Activated CD4-positive, alpha-beta T cell treated with anti-CD3 and anti-CD28 coated beads for 48 hours (primary cell): ENCODE measurements around the gene MIA3.
A peak's percentile ranks its signal among the peaks of the same experiment; 100 is the strongest.
"Not testable (repeated sequence)": the region's sequence is repeated elsewhere in the genome, so short reads cannot be mapped to it uniquely, and the experiment has no call there.

Experiments
- DNase-seq: peaks from one replicate; pipeline ENCODE4 v3.0.0-alpha.2; 2020

MIA3 gene

DNA sequence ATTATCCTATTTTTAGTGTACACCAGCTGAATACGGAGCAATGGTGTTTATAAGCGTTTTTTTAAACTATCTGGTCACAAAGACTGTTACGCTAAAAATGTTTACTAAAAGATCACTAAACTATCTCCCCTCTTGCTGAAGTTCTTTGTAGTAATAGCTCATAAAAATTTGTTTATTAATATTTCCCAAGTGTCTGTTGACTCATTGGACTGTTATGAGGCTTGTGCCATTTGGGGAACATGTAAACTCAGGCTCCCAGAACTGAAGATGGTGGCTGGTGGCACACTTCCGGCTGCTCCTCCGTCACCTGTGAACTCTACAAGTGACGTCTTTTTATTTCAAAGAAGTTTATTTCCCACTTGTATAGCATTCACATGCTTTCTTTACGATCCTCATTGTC, 48.1 kb downstream of the MIA3 start:
- DNase-seq = no peak

DNA sequence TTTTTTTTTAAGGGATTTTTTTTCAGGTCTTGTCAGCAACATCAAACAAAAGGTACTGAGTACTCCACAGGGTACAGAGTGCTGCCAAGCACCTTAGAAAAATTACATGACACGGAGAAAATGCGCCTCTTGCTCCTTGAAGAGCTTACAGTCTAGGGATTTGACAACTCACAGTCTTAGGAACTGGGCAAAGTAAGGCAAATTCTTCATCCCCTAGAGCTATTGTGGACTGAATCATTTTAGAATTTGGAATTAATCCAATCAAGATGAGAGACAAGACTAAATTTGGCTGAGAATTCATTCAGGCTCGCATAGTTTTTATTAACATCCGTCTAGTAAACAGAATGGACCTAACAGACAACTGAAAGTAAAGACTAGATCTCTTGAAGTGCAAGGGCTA, 50.3 kb downstream of the MIA3 start:
- not testable (repeated sequence) for DNase-seq

DNA sequence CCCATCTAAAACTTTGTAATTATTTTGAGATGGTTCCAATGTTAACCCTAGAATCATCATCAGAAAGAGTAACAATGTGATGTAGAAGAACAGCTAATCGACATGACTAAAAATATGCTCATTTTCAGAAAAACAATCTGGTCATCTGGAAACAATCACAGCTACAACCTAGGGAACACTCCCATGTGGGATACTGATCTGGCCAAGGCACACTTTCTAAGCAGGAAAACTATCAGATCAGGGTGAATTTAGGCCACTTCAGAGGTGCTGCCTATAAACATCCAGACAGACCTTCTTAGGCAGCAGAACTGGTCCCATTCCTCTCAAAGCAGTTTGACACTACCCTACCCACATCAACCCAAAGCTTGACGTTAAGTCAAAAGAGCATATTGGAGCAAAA, 51.2 kb downstream of the MIA3 start:
- DNase-seq = not testable (repeated sequence)

- no peak for DNase-seq
Measured at GRCh38 chr1:222670110-222670509, 52.2 kb downstream of the MIA3 start.

- no peak for DNase-seq
Measured at GRCh38 chr1:222680080-222680479, 62.2 kb downstream of the MIA3 start.

- DNase-seq = no peak
Measured at GRCh38 chr1:222691016-222691415, 73.1 kb downstream of the MIA3 start.

GRCh38 chr1:222694927-222695326, 77.0 kb downstream of the MIA3 start:
- DNase-seq = no peak

DNA sequence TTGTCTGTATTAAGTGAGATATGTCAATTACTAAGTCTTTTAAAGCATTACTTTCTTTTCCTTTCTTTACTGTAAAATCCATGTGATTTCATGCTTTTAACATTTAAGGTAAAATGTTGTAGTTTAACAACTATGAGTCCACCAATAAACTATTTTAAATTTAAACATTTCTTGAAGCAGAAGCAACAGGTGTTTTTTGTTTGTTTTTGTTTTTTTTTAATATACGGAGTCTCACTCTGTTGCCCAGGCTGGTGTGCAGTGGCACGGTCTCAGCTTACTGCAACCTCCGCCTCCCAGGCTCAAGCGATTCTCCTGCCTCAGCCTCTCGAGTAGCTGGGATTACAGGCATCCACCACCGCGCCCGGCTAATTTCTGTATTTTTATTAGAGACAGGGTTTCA, 78.8 kb downstream of the MIA3 start:
- no peak for DNase-seq

DNA sequence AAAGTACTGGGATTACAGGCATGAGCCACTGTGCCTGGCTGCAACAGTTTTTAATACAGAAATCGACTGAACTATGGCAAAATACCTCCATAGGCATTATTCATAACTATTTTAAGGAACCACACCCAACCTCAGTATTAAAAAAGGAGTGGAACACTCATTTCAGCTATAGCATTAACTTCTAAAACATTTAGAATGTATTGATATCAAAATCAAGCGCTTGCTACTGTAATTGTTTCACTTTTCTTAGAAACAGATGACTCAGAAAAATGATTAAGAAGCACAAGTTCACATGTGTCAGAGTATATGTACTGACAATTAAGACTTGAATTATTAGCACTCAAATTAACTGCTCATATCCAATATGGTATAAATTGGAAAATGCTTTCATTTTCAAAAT, 79.3 kb downstream of the MIA3 start:
- DNase-seq = no peak

DNA sequence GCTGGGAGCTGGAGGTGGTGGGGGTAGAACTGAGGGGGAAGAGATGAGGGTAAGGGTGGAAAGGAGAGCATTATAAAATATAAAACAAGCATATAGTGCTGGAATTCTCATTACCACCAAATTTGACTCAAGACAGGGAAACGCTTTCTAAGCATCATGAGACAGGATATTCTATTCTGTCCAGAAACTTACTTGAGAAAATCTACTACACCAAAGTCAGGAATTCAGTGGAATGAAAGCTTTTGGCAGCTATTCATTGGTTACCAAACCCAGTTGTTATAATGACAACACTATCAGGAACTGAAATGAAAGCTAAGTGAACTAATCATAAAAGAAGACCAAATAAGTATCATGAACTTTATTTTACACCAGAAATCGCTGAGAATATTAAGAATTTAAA, 79.9 kb downstream of the MIA3 start:
- DNase-seq = no peak

- DNase-seq = no peak
Measured at GRCh38 chr1:222702210-222702609, 84.3 kb downstream of the MIA3 start.

GRCh38 chr1:222704260-222704659, 86.4 kb downstream of the MIA3 start:
- DNase-seq = no peak

DNA sequence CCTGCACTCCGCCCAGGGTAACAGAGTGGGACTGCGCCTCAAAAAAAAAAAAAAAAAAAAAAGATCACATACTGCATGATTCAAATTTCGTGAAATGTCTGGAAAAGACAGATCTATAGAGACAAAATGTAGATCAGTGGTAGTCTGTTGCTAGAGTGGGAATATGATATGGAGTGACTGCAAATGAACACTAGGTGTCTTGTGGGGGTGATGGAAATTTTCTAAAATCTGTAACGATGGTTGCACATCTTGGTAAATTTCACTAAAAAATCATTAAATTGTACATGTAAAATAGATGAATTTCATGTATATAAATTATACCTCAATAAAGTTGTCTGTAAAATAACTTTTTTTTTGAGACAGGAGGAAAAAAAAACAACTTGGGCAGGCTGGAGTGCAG, 88.9 kb downstream of the MIA3 start:
- DNase-seq = no peak

GRCh38 chr1:222709700-222710153, 91.8 kb downstream of the MIA3 start:
- DNase-seq = no peak

DNA sequence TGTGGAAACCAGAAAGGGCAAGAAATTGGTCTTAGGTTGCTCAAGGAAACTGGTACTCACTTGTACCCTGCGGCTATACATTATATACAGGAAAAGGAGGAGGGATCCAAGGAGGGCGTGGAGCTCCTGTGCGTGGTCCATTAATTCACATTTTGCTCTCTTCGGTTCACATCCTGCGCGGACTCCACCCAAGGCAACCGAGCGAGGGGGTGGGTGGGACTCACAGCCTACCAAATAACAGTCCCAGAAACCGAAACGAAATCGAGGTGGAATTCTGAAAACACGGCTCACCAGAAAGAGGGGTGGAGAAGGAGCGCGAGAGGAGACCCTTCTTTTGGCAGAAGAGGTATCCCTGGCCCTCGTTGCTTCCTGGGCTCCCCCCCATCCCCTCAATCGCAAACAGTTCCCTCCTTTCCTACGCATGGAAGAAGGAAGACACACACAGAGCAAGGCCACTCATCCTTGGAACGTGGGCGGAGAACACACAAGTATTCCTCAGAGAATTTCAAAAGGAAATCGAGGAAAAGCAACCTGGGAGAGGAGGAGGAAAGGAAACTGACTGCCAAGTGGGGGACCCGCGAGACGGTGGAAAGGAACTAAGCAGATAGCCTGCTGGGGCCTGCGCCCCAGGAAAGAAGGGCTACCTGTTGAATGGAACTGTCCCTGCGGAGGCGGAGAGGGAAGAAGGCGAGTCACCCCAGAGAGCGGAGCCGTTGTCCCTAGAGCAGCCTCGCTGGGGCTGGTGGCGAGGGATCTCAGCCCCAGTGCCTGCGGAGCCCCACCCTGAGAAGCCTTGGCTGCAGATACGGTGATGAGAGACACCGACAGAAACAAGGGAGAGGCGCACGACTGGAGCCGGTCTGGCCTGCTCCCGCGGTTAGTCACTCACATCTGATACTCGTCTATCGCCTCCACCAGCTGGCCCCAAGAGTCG, 93.7 kb downstream of the MIA3 start:
- DNase-seq = peak; percentile 67

- peak; percentile 97 for DNase-seq
Measured at GRCh38 chr1:222712253-222713090, 94.6 kb downstream of the MIA3 start, which contains the start of the genes AIDA and BROX. AIDA (minus strand) TSS chr1:222712491; CDS start chr1:222712317, 174 bp downstream. BROX (plus strand) TSS chr1:222712564; CDS start chr1:222715700, 3,136 bp downstream.

- DNase-seq = peak; percentile 92
Measured at GRCh38 chr1:222713091-222713961, 95.4 kb downstream of the MIA3 start.

DNA sequence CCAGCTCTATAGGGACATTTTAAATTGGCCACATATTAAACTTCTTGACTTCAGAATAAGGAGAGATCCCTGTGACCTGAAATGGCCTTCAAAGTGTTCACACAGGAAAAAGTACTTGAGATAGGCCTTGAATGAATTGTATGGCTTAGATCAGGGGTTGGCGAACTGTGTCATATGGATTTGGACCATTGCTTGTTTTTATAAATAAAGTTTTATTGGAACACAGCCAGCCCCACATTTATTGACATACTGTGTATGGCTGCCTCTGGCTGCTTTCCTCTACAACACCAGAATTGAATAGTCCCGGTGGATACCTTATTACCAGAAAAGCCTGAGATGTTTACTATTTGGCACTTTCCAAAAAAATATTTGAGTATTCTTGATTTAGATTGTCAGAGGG, 98.5 kb downstream of the MIA3 start:
- no peak for DNase-seq
